C4-2B (cell line): ENCODE measurements around the gene RHOH.

Experiments
- H3K27ac ChIP-seq: fragments of 450-650 bp; 2 replicates; pipeline ENCODE4 v1.5.1; 2017
- ZFX ChIP-seq: fragments of 450-650 bp; IDR thresholded peaks from 2 replicates; pipeline ENCODE4 v1.6.1; 2017
- TF ChIP-seq, protein P1 (sequence below): fragments of 450-650 bp; conservative IDR thresholded peaks from 2 replicates; pipeline ENCODE4 v1.5.1; 2017; ENCODE audit warnings: mild to moderate bottlenecking

The RHOH gene

DNA sequence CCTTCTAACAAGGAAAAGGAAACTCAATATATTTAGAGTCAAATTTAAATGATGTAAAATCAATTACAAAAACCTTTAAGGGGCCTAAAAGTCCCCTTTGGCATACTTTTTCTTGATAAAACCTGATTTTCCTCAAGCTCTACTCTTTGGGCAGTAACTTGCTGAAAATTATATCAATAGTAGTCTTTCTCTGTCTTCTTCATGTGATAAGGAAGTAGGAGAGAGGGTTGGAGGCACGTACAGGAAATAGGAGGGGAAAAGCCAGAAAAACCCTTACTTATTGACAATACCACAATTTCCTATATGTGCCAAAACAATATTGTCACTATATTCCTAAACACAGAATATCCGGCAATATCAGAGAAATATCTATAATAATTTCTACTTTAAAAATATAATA is 9.6 kb downstream of the RHOH start:
- no peak for TF ChIP-seq ZFX
- TF ChIP-seq, protein P1, sequence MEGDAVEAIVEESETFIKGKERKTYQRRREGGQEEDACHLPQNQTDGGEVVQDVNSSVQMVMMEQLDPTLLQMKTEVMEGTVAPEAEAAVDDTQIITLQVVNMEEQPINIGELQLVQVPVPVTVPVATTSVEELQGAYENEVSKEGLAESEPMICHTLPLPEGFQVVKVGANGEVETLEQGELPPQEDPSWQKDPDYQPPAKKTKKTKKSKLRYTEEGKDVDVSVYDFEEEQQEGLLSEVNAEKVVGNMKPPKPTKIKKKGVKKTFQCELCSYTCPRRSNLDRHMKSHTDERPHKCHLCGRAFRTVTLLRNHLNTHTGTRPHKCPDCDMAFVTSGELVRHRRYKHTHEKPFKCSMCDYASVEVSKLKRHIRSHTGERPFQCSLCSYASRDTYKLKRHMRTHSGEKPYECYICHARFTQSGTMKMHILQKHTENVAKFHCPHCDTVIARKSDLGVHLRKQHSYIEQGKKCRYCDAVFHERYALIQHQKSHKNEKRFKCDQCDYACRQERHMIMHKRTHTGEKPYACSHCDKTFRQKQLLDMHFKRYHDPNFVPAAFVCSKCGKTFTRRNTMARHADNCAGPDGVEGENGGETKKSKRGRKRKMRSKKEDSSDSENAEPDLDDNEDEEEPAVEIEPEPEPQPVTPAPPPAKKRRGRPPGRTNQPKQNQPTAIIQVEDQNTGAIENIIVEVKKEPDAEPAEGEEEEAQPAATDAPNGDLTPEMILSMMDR: no peak
- H3K27ac ChIP-seq: no peak overlapping the region

- no peak overlapping the region for H3K27ac ChIP-seq
- TF ChIP-seq, protein P1: no peak
- TF ChIP-seq ZFX: no peak
Observed at GRCh38 chr4:40209401-40209800, 12.6 kb downstream of the RHOH start.

DNA sequence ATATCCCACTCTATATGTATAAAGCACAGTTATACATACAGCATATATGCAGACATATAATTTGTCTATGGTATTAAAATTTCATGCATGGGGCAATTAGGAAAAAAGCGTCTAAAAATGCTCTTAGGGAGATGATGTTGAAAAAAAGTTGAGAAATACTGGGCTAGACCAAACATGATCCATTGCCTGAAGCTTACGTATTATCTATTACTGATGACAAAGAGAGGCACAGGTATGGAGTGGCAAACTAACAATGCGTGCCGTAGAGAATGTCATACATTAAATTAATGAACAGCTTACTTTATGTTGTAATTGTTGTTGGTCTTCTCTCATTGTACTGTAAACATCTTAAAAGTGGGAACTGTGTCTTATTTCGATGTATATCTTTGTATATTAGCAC is 13.9 kb downstream of the RHOH start:
- TF ChIP-seq, protein P1: no peak
- TF ChIP-seq ZFX: no peak
- H3K27ac ChIP-seq: no peak overlapping the region

DNA sequence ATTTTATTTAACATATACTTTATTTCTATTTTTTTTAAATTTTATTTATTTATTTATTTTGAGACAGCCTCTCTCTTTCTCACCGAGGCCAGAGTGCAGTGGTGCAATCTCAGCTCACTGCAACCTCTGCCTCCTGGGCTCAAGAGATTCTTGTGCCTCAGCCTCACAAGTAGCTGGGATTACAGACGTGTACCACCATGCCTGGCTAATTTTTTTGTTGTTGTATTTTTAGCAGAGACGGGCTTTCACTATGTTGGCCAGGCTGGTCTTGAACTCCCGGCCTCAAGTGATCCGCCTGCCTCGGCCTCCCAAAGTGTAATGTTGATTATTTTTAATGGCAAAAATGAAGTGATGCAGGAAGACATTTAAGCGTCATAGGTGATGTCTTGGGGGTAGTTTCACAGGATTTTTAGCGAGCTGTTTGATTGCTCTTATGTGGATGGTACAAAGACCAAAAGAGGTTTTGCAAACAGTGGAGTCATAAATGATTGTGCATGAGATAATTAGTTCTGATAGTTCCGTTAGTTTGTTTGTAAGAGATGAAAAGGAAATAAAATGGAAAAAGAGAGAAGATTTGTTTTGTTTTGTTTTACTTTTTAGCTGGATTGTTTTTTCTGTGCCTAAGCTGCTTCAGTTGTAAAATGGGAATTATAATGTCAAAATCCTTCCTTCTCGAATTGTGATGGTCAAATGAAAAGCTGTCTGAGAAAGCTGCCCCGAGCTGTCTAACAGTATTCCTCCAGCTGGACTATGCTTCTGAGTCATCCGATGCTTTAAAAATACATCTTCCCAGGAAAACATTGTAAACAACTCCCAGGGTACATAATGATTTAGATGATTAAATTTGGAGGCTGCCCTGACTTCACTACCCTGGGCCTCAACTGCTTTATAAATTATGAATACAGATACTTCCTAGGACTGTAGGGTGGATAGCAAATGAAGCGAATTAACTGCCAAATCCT is 14.7 kb downstream of the RHOH start:
- TF ChIP-seq, protein P1: no peak
- TF ChIP-seq ZFX: no peak
- H3K27ac ChIP-seq: no peak overlapping the region

GRCh38 chr4:40212674-40213527 is 16.1 kb downstream of the RHOH start:
- no peak overlapping the region for H3K27ac ChIP-seq
- TF ChIP-seq, protein P1: no peak
- no peak for TF ChIP-seq ZFX

- no peak overlapping the region for H3K27ac ChIP-seq
- no peak for TF ChIP-seq ZFX
- TF ChIP-seq, protein P1: no peak
Observed at GRCh38 chr4:40214038-40214437, 17.2 kb downstream of the RHOH start.
